GM12874 (cell line): Measurements from ENCODE around the gene GFRA3.

Source experiments
- CTCF ChIP-seq: IDR thresholded peaks from 2 replicates; pipeline ENCODE4 v1.5.1; 2011; ENCODE audit warnings: low read depth, mild to moderate bottlenecking, control low read depth, low read length, moderate library complexity; ENCODE audit not compliant: insufficient read depth

GFRA3 gene

GRCh38 chr5:138245717-138246116 is 28.7 kb downstream of the GFRA3 start:
- TF ChIP-seq CTCF = no peak

- TF ChIP-seq CTCF = no peak
Observed at GRCh38 chr5:138243794-138244193, 30.6 kb downstream of the GFRA3 start.

- no peak for TF ChIP-seq CTCF
Observed at GRCh38 chr5:138241688-138242571, 32.5 kb downstream of the GFRA3 start.

- no peak for TF ChIP-seq CTCF
Observed at GRCh38 chr5:138240650-138241385, 33.6 kb downstream of the GFRA3 start.

- no peak for TF ChIP-seq CTCF
Observed at GRCh38 chr5:138238034-138238433, 36.4 kb downstream of the GFRA3 start.

GRCh38 chr5:138234651-138235050 is 39.8 kb downstream of the GFRA3 start:
- TF ChIP-seq CTCF = no peak

- TF ChIP-seq CTCF = no peak
Observed at GRCh38 chr5:138233280-138233679, 41.1 kb downstream of the GFRA3 start.
